Lung microvascular endothelial cell (primary cell): ENCODE measurements around the gene LIMS1. TPM values are rescaled to one million over a fixed set of nuclear protein-coding genes. Genes with fewer than 3 reads are reported as not detected.
A peak's percentile ranks its signal among the peaks of the same experiment; 100 is the strongest.

ENCODE experiments used
- DNase-seq, 2 donors: peaks; one replicate each; pipeline versions ENCODE4 v3.0.0 to v3.0.0-alpha.2; 2010; ENCODE audit warnings: low read depth in 2 of 2
- total RNA-seq: library from RNA; depleted of rRNA; stranded (reverse); fragments of >200 nt; gene quantifications from 2 replicates; pipeline ENCODE4 v1.2.1, GENCODE V29; 2014

Gene LIMS1
- total RNA-seq, 1 donor from 2014 or later = 375 TPM

DNA sequence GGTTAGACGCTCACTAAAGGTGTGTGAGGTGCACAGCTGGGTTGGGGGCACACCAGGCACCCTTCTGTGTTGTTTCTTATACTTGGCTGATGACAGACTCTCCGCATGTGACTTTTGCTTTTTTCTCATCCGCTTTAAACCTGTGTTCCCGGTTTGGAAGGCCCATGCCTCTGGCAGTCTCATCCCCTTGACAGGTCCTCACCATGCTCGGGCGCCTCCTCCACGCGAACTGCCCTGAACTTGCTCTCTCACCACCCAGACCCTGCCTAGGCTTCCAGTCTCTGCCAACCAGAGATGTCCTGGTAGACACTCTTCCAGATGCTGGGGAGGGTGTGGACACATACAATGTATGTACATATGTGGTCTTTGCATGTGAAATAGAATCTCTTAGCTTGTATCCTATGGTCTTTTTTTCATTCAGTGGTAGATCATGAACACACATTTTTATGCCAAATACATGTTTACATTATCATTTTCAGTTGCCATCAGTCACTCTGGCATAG is 79.8 kb downstream of the LIMS1 start:
- DNase-seq = no peak

DNA sequence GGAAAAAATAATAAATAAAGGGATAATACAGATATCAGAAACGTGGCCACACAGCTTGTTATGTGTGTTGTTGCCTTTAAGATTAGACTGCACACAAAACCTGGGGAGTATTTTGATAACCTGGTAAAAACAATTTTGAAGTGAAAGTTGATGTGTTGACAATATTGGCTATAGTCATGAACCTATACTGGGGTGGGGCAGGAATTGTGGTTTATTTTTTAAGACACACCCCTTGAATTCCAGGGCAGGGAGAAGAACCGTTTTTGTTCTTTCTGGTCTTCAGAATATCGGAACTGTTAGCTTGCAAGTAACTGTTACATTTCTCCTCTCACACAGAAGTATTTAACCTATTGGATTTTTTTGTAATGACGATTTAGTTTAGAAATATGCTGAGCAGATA is 80.4 kb downstream of the LIMS1 start:
- no peak for DNase-seq

DNA sequence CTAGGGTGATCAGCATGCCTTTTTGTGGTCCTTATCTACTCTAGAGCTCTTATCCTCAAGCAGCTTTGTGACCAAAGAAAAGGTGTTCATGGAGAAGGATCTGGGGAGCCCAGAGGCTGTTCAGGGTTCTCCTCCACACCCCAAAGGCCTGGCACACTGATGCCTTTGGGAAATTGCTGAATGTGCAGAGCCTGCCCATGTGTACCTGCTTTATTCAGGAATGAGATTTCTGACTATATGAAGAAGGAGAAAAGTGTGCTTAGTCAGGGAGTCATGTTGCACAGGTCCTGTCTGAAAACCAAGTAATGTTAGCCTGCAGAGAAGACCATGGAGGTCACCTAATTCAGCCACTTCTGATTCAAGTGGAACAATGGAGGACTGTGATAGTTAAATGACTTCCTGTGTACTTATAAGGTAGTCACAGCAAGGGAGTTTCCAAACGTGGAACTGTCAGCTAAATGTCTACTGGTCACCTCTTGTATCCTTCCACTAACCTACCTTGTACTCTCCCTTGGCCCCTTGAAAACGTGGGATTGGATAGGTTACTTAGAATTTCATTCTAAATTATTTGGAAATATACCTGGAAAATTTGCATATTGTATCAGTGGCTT is 81.3 kb downstream of the LIMS1 start:
- DNase-seq = peak; percentile 23 to 53

DNA sequence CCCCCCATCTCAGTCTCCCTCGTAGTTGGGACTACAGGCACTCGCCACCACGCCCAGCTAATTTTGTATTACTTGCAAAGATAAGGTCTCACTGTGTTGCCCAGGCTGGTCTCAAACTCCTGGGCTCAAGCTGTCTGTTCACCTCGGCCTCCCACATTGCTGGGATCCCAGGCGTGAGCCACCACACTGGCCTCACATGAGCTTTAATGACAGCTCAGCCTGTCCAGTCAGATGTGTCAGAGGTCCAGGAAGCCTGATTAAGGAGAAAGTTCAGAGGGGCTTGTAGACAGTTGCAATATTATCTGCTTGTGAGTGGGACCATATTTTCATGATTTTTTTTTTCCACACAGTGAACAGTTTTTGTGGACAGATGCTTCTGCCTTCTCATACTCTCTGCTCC is 82.0 kb downstream of the LIMS1 start:
- no peak for DNase-seq

DNA sequence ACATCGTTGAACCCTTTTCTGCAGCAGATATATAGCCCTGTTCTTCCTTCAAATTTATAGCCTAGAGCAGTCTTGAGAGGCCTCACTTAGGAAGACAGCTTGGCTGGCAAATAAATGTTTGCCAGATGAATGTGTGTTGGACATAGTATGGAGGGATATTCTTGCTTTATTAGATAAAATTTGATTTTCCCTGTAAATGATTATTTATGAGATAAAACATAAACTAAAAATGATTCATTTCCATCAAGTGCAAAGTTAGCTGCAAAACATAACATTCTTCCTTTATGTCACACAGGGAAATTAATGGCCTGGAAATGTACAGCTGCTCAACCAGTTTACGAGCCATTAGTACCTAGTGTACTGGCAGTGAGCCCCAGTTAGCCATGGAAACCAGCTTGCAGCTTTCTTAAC is 82.5 kb downstream of the LIMS1 start:
- DNase-seq = peak; percentile 60 to 80

DNA sequence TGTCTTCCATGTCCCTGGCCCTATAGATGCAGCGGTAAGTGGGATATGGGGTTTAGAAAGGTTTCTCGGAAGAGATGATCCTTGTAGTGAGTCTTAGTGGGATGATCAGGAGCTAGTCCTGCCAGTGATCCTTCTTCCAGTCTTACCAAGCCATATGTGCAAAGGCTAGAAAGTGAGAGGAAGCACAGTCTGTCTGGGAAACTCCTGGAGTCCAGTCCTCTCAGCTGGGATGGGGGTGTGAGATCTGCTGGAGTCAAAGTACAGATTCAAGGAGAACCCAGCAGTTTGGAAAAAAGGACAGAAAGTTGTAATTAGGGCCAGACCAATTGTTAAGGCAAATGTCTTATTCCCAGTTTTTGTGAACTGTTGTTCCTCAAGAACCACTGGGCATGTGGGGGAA is 83.3 kb downstream of the LIMS1 start:
- peak in 1 of 2 donors; percentile 33 for DNase-seq

DNA sequence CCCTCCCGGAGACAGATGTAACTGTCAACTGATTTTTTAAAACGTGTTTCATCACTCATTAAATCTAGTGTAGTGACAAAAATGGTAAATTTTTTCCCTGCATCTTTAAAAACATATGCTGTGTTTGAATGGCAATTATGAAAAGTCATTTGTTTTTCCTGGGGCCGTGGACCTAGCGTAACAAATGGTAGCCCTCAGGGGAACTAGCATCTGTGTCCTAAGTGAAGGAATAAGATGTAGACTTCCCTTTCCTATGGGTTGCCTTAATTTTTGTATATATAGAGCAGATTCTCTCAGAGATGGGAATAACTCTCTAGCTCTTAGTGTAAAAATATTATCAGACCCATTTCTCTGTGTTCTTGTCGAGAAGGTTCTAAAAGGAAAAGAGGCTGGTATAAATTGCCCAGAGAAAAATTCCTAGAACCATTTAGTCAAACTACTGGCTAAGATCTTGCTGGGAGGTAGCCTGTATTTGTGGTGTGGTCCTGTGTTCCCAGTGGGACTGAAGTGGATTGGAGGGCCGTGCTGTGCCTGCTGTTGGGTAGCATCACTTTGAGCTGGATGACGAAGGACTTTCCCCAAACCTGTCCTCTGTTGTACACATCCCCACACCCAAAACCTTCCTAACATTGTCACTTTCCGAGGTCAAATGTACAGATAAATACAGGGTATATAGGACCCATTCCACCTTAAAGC is 85.8 kb downstream of the LIMS1 start:
- no peak for DNase-seq

DNA sequence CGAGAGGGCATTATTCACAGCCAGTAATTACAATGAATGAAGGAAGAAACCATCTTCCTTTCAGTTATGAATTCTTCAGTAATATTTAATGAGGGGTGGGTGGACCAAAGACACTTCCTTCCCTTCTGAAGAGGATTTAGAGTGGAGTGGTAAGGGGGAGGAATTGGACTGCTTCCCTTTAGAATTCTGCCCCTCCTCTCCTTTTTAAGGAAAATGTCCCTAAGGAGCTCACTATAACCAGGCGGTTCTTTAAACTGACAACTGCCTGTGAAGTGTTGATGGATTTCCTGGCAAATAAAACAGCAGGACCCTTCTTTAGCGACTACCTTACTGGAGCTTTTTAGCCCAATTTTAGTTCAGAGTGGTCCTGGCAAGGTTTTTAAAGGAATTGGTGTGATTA is 86.4 kb downstream of the LIMS1 start:
- DNase-seq = no peak

DNA sequence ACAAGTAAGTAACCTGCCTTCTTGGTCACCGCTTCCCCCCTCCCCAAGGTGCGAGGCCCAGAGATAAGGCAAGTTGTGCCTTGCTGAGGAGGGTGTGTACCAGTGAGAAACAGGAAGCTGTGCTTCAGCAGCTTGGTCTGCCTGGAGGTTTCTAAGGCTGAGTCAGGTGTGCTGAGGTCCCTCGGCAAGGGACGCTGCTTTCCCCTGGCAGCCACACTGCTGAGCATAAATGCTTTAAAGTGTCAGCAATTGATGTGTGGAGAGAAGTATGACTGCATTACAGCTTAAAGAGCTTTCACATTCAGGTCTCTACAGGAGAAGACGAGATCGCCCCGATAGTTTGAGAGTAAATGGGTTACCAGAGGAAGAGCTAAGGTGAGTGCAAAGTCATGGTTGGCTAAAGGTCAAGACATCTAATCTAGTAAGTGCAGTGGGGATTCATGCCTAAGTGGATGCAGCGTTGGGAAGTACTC is 86.9 kb downstream of the LIMS1 start:
- peak; percentile 47 to 65 for DNase-seq

DNA sequence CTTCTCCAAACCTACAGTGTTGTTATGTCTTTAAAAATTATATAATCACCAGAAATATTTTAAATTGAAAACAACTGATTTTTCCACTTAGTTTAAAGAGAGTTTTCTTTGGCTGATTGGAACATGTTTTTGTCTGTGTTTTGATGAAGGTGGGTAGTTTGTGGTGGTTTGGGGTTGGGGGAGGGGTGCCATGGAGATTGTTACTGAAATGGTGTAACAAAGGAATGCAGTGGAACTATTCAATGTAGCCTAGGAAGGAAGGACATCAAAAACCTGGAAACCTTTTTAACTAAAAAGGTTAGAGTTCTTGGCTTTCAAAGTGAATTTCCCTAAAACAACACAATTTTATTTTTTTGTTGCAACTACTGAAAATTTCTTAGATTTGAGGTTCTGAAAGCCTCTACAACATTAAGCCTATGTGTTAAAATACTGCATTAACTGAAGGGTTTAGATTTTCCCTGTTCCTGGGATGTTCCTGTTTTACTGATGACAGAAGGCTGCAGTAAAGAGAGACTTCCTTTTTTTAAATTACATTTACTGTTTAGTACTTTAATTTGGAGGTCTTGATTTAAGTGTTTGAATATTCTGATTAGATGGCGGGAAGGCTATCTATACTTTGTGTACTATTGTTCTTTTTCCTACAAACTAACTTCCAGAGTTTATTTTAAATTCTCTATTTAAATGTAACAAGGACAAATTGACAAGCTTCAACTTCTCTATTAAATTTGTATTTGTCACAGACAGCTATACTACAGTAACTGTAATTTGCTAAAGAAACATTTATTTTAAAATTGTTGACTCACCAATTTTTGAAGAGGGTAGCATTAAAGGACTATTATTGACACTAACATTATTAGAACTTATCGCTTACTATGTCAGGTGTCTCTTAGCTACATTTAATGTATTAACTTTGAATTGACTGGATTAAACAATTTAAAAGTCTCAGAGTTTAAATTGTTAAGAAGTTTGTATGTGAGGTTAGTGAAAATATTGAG is 87.7 kb downstream of the LIMS1 start:
- DNase-seq = peak in 1 of 2 donors; percentile 92

DNA sequence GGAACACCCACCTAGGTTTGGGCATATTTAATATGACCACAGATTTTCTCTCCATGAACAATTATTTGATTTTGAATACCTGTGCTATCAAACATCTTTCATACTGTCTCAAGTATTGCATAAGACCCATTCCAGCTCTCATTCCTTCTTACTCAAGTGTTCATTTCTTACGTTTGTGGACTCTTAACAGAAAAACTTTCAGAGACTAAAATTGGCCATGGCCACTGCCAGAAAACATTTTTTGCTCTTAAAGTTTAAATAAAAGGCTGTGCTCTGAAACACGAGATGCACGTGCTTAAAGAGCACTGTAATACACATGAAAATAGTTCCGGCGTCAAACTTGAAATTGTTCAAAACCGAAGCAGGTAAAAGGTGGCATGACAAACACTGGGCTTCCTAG is 89.3 kb downstream of the LIMS1 start:
- no peak for DNase-seq

DNA sequence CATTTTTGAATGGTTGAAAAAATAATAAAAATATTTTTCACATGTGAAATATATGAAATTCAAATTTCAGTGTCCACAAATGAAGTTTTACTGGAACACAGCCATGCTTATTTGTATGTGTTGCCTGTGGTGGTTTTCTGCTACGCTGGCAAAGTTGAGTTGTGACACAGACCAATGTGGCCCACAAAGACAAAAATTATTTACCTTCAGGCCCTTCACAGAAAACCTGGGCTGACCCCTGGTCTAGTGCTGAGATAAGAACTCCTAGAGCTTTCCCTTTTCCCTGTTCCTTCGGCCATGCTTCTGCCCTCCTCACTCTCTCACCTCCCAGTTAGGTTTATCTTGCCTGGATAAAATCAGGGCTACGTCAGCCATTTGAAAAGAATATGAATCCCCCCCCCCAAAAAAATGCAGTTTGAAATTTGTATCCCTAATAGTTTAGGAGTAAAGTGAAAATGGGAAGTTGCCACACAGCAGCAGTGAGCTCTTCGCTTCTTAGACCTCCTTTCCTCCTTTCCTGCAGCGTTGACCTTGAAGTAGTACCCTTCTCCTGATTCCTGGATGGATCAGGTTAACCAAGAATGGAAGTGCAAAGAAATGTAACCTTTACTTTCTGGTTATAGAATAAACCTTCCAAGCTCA is 91.0 kb downstream of the LIMS1 start:
- DNase-seq = no peak

DNA sequence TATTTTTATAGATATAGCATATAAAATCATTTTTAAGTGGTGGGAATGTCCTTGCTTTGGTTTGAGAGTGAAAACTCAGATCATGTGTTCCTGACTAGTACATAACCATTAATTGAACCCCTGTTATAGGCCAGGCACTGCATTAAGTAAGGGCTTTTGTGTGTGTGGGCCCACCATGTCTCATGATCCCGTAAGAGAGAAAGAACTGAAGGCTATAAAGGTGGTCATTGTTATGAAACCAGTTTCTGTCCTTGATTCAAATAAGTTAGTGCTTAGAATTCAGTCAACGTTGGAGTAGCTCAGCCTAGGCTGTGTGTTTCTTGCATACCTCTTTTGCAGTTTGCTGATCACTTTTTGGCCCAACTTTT is 91.5 kb downstream of the LIMS1 start:
- no peak for DNase-seq

DNA sequence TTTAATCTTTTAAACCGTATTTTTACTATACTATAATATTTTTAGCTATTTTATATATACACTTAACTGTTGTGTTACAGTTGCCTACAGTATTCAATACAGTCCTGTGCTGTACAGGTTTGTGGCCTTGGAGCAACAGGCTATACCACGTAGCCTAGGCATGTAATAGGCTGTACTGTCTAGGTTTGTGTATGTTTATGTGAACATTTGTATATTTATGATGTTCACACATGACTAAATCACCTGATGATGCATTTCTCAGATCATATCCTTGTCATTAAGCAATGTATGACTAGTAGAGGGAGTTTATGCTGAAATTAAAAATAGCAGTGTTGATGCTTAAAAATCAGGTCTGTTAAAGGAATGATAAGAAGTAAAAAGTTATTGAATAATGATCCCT is 92.7 kb downstream of the LIMS1 start:
- DNase-seq = no peak

DNA sequence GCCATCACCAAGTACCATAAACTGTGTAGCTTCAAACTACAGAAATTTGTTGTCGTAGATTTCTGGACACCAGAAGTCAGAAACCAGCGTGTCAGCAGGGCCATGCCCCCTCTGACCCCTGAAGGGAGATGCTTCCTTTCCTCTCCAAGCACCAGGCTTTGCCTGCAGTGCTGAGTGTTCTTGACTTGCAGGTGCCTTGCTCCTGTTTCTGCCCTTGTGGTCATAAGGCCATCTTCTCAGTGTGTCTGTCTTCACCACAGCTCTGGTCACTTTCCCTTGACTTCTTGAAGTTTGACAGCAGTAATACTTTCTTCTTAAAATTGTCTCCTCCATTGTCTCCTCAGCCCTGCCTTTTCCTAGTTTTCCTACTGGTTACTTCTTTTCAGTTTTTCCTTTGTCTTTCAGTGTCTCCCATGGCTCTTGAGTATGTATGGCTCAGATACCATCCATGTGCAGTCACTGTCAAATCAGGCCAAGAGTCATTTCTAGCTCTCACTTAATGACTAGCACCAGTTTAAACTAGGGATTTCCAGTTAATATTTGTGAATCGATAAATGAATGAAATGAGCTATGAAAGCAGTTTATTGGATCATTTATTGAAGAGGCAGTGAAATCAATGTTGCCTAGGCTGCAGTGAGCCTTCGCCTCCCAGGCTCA is 93.8 kb downstream of the LIMS1 start:
- no peak for DNase-seq

DNA sequence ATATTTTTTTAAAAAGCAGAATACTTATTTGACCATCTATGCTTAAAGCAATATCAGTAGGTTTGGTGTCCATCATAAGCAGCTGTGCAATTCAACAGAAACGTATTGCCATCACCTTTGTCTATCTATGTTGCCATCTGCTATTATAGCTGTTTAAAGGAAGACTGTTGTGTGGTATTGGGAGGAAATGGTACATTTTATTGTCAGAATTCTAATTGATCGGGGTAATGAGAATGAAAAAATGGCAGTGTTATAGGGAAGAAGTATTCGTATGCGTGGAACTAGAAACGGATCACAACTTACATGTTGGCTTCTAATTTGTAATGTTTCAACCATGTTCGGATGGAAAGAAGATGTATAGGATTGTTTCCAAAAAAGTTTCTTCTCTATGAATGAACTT is 94.7 kb downstream of the LIMS1 start:
- no peak for DNase-seq

DNA sequence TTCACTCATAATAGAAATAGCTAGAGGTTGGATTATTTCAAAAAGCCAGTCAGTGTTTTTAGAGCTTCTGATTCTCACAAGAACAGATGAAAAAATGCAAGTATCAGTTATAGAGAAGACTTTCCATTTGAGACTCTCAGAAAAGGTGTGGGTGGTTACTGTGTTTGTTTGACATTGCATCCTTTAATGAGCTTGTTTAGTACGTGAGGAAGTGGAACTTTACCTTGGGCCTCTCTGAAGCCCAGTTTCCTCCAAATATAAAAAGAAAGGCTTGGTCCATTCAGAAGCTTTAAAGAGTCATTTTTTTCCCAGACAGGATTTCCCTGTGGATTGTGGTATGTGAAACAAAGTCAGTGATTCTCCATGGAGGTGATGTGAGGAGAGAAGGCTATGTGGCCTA is 95.1 kb downstream of the LIMS1 start:
- no peak for DNase-seq

DNA sequence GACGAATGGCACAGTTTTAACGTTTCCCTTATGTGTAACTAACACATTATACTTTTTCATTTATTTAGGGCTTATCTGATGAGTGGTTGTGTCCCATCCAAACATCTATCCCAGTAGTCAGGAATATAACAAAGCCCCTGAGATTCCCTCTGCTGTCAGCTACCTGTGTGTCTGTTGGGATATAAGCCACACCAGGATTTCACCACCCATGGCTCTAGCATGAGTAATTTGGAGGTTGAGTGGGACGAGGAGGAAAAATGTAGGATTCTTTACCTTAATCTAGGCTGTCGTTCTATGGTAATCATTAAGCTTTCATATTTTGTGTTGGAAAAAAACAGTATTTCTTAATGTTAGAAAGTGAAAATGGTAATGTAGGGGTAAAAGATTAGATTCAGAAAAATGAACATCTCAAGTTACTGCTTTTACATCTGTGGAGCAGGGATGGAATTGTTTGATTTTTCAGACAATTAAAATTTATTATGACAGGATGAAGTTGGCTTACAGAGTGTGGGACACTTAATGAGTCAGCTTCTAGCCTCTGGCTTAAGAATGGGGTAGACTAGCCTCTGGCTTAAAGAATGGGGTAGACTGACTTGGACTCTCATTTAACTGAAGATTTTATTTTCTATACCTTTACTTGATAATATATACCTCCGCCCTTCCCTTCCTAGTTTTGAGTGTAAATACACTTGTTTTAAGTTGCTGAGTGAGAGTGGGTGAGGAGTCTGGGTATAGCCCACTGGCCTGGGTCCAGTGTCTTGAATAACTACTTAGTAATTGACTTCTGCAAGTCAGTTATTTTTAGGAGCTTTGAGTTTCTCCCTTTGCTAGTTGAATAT is 96.5 kb downstream of the LIMS1 start:
- DNase-seq = peak in 1 of 2 donors; percentile 41

DNA sequence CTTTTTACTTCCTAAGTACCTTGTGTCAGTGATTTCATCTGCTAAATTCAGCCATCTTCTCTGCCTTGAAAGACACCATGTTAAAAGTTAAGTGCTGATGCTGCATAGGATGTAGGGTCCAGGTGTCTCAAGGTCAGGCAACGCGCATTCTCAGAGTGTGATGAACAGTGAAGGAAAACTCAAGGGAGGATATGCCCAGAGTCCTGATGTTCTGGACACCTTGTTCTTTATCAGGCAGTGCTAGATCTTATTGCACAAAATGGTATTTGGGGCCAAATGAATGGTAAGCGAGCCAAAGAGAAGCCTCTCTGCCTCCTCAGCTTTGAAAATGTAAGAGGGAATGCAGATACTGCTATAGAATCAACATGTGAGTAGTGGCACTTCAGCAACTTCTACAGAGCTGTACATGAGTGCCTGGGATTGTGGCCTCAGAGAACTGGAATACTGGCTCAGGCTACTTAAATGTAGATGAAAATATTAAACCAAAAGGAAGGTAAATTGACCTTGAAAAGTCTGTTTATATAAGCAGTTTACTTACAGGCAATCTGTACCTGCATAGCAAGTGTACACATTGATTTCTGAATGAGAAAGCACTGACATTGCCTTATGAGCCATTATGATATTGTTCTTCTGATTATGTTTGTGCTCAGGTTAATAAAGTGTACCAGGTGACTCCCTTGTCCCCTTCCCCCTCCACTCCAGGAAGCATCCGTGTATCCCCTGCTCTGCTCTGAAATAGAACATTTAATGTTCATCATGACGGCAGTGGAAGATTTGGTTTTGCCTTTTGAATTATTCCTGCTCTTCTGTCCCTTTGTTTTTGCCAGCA is 98.3 kb downstream of the LIMS1 start:
- DNase-seq = no peak
